Panc1 (cell line): ENCODE measurements around the gene STMND1. TPM values are rescaled to one million over a fixed set of nuclear protein-coding genes. Genes with fewer than 3 reads are reported as not detected.

Experiments
- ATAC-seq: fragments of 200-7000 bp; cut with Tn5 transposase; 2 replicates; pipeline ENCODE4 v1.9.1; 2020; ENCODE audit warnings: mild to moderate bottlenecking, moderate library complexity
- BruUV-seq: library from RNA; stranded (reverse); fragments of 400-500 nt; replicated peaks from 2 replicates; lab custom pipeline; 2021; lab: Mats Ljungman, UMichigan
- CTCF ChIA-PET: fragments of 300-600 bp; sonication (Branson Sonifier 250); formaldehyde crosslinking; loops from one replicate; lab custom pipeline; 2022; ENCODE audit warnings: antibody characterized with exemption; lab: Charles Lee
- POLR2A ChIA-PET: fragments of 300-600 bp; sonication (Branson Sonifier 250); formaldehyde crosslinking; loops from one replicate; lab custom pipeline; 2022; ENCODE audit warnings: antibody characterized with exemption; lab: Charles Lee
- DNase-seq: peaks from one replicate; pipeline ENCODE4 v3.0.0-alpha.2; 2010; ENCODE audit warnings: low read depth, low spot score
- H3K27ac ChIP-seq: 2 replicates; pipeline ENCODE4 v1.5.1; 2011; ENCODE audit warnings: mild to moderate bottlenecking, low read length, inconsistent platforms
- H3K27me3 ChIP-seq: fragments of 200-500 bp; sonication (Bioruptor generic); 2 replicates; pipeline ENCODE4 v1.6.0; 2014; ENCODE audit warnings: low read length, inconsistent platforms; ENCODE audit not compliant: control insufficient read depth, insufficient read depth
- H3K36me3 ChIP-seq: fragments of 200-500 bp; sonication (Bioruptor generic); 2 replicates; pipeline ENCODE4 v1.5.1; 2014; ENCODE audit warnings: inconsistent platforms, mild to moderate bottlenecking, low read length, moderate library complexity; ENCODE audit not compliant: control insufficient read depth, insufficient read depth
- H3K4me1 ChIP-seq: 2 replicates; pipeline ENCODE4 v1.5.1; 2011; ENCODE audit warnings: inconsistent platforms, mild to moderate bottlenecking, low read length, moderate library complexity; ENCODE audit not compliant: control insufficient read depth, insufficient read depth
- H3K4me3 ChIP-seq, 2 experiments: 2 replicates each; pipeline ENCODE4 v1.5.1; 2011 to 2012; ENCODE audit warnings: low read depth in 2 of 2, low read length in 2 of 2, mild to moderate bottlenecking in 2 of 2, inconsistent platforms in 1 of 2, moderate library complexity in 1 of 2
- H3K9me3 ChIP-seq: fragments of 200-500 bp; sonication (Bioruptor generic); 2 replicates; pipeline ENCODE4 v1.5.1; 2014; ENCODE audit warnings: low read depth, mild to moderate bottlenecking, inconsistent platforms, low read length, moderate library complexity; ENCODE audit not compliant: control insufficient read depth, insufficient read depth
- CTCF ChIP-seq: fragments of 450-650 bp; IDR thresholded peaks from 2 replicates; pipeline ENCODE4 v1.5.1; 2017; ENCODE audit warnings: mild to moderate bottlenecking
- POLR2AphosphoS5 ChIP-seq: IDR thresholded peaks from 2 replicates; pipeline ENCODE4 v1.6.1; 2012; ENCODE audit warnings: mild to moderate bottlenecking, low read depth, low read length, moderate library complexity
- REST ChIP-seq, 2 experiments: IDR thresholded peaks; 2 replicates each; pipeline ENCODE4 v1.6.1; 2011 to 2012; ENCODE audit warnings: low read depth in 2 of 2, control low read depth in 1 of 2, low read length in 1 of 2, mild to moderate bottlenecking in 1 of 2, moderate library complexity in 1 of 2; ENCODE audit not compliant: insufficient read depth in 1 of 2
- SIN3A ChIP-seq: IDR thresholded peaks from 2 replicates; pipeline ENCODE4 v1.6.1; 2012; ENCODE audit warnings: low read depth, mild to moderate bottlenecking, low read length, moderate library complexity, borderline replicate concordance; ENCODE audit not compliant: insufficient read depth
- TCF7L2 ChIP-seq: IDR thresholded peaks from 2 replicates; pipeline ENCODE4 v1.6.1; 2011; ENCODE audit warnings: mild to moderate bottlenecking, low read depth, low read length, inconsistent platforms
- in situ Hi-C: cut with HindIII; loops from 2 replicates; pipeline ENCODE4 v1.10.0; 2016; ENCODE audit warnings: low sequenced_read_pairs, low pct_unique_long_range_greater_than_20kb
- intact Hi-C: fragments of 100-400 bp; cut with micrococcal nuclease; formaldehyde crosslinking; loops from one replicate; pipeline ENCODE4 v1.10.0; 2022; ENCODE audit not compliant: unreplicated experiment
- total RNA-seq: library from RNA; stranded (reverse); gene quantifications from one replicate; pipeline ENCODE4 v1.2.1, GENCODE V29; 2021; ENCODE audit not compliant: unreplicated experiment

Gene STMND1
- total RNA-seq, 1 experiment from 2014 or later = not detected

GRCh38 chr6:17107863-17108262 lies 6.0 kb downstream of the STMND1 start:
- Histone ChIP-seq H3K36me3 (no peaks in the 10 kb centered on the region), H3K4me3 (no peak overlapping the region), H3K9me3 (no peaks in the 10 kb centered on the region), H3K27ac (no peak overlapping the region), H3K4me1 (no peaks in the 10 kb centered on the region), H3K27me3 (peaks cover 16% of the 10 kb centered on the region)
- intact Hi-C loops = no loop called here
- no peak for DNase-seq
- no TSS peak for BruUV-seq
- TF ChIP-seq CTCF (no peak), REST (IDR thresholded peaks at IDR 0.05; ENCODE audit: insufficient read depth in 1 of 2, low read depth in 2 of 2, low read length in 1 of 2) (no peak), POLR2AphosphoS5 (no peak), SIN3A (no peak), TCF7L2 (no peak)
- no peak for ATAC-seq
- ChIA-PET CTCF (no interaction called here), POLR2A (no interaction called here)
- in situ Hi-C loops = no loop called here

DNA sequence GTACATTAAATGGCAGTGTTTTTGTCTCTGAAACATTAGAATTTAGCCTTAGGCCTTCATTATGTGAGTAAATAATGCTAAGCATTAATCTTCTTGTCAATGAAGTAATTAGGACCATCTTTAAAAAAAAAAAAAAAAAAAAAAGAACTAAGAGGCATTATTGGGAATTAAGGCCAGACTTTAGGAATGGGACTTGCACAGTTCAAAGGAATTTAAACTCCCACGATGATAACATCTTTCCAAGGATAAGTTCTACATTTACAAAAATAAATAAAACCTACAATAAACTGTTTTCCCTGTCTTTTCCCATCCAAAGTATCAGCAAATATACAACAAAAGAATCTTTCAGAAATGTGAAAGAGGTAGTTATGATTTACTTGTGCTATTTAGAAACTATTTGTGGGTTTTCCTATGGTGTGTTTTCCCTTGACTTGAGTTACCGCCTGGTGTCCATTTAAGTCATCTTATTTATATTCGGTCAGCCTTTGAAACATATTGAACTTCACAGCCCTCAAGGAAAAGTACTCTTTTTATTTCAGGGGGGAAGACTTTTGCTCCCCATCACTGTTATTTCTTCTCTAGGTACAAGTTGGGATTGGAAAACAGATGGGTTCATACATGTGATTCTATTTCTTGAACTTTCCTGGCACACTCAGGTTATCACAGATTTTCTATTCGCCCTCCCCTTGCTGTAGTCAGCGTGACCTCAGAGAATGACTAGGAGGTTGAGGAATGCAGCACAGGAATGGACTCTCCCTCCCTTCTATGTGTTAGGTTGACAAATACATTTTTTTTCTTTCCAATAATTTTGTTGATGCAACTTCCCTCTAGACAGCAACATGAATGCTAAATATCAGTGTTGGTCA lies 13.6 kb downstream of the STMND1 start:
- Histone ChIP-seq H3K27ac (no peak overlapping the region), H3K27me3 (no peaks in the 10 kb centered on the region; the same call in 1 of the 2 replicates), H3K36me3 (no peaks in the 10 kb centered on the region), H3K9me3 (no peaks in the 10 kb centered on the region), H3K4me1 (no peaks in the 10 kb centered on the region), H3K4me3 (no peak overlapping the region)
- POLR2A ChIA-PET = no interaction called here
- no peak for TF ChIP-seq REST (IDR thresholded peaks at IDR 0.05; ENCODE audit: insufficient read depth in 1 of 2, low read depth in 2 of 2, low read length in 1 of 2)
- TF ChIP-seq POLR2AphosphoS5 = no peak
- TF ChIP-seq CTCF = no peak
- no peak for TF ChIP-seq TCF7L2
- TF ChIP-seq SIN3A = no peak
- DNase-seq = peak; percentile 48
- in situ Hi-C loops = no loop called here
- intact Hi-C loops = no loop called here
- CTCF ChIA-PET = no interaction called here
- ATAC-seq = peak; percentile 69
- BruUV-seq = no TSS peak
